ENCODE measurements around the gene BCL7C.

Gene BCL7C

DNA sequence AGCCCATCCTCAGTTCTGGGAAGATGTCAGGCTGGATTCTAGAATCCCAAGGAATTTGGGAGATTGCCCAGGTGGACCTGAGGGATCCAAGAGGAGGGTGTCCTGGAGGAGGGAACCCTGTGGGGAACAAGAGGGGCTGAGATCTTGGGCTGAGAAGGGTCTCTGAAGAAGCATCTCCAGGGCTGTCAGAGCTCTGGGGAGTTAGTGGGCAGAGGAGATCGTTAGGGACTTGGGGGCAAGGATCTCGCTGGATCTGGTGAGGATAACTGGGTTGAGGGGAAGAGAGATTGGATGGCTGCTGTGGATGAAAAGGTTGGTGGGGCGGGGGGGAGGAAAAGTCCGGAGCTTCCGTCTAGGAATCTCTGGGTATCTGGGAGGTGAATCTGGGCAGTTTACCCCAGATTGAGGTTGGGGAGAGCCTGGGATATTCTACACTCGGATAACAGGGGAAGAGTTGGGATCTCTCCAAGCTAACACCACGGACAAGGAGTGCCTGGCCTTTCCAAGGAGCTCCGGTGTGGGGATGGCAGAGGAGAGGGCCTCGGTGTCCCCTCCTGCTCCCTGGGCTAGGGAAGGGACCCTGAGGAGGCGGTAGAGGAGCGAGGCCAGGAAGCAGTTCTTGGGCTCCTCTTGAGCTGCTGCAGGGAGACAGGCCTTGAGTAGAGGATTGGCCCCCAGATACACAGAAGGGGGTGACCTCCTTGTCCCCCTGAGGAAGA lies 31.2 kb upstream of the BCL7C start:
- H3K9me3 ChIP-seq (ENCODE audit: control insufficient read depth, low read length): no peaks in the 10 kb centered on the region
- peaks cover 6% of the 10 kb centered on the region for H3K4me1 ChIP-seq
- peak overlapping the region; percentile 37 for H3K4me3 ChIP-seq (ENCODE audit: low read depth, low read length)
- H2AFZ ChIP-seq: no peak overlapping the region
- no peaks in the 10 kb centered on the region for H3K36me3 ChIP-seq (ENCODE audit: control insufficient read depth, insufficient read depth, low read length)
- TF ChIP-seq, protein P1, sequence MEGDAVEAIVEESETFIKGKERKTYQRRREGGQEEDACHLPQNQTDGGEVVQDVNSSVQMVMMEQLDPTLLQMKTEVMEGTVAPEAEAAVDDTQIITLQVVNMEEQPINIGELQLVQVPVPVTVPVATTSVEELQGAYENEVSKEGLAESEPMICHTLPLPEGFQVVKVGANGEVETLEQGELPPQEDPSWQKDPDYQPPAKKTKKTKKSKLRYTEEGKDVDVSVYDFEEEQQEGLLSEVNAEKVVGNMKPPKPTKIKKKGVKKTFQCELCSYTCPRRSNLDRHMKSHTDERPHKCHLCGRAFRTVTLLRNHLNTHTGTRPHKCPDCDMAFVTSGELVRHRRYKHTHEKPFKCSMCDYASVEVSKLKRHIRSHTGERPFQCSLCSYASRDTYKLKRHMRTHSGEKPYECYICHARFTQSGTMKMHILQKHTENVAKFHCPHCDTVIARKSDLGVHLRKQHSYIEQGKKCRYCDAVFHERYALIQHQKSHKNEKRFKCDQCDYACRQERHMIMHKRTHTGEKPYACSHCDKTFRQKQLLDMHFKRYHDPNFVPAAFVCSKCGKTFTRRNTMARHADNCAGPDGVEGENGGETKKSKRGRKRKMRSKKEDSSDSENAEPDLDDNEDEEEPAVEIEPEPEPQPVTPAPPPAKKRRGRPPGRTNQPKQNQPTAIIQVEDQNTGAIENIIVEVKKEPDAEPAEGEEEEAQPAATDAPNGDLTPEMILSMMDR (IDR thresholded peaks at IDR 0.05): no peak
- peak overlapping the region; percentile 65 for H3K4me2 ChIP-seq (ENCODE audit: low read length)
- peak overlapping the region; percentile 13 for H3K27ac ChIP-seq
- H3K9ac ChIP-seq: no peak overlapping the region
- H3K27me3 ChIP-seq (ENCODE audit: control insufficient read depth, insufficient read depth, low read length): no peaks in the 10 kb centered on the region
- H3K79me2 ChIP-seq: no peaks in the 10 kb centered on the region

DNA sequence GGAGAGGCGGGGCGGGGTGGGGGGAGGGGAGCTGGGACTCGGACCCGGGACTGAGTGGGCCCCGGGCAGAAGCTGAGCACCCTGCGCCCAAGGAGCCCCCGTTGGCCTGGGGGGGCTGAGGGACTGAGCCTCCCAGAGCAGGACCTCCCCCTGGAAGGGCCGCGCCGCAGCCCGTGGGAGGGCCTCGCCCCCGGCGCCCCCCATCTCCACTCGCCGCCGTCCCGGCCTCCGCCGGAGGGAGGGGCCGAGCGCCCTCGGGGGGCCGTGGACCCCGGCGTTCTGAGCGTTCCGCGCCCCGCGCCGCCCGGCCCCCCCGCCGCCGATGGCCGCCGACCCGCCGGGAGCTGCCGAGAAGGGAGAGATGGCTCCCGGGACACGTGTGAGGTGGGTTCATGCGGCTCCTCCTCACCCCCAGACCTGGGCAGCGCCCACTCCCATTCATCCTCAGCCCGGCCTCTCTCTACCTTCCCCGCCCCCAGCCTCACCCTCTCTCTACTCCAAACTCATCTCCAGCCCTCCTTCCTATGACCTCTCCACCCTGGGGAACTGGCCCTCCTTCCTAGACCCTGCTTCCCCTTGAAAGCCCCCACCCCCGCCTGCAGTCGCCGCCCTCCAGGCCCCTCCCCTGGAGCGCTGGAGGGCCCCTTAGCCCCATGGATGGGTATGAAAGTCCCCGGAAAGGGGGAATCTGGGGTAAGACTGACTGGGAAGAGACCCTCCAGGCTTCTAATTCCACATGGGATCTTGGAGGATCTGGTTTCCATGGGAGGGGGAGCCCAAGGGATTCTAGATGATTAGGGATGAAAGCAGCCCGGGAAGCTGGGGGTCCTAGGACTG lies 30.4 kb upstream of the BCL7C start:
- Histone ChIP-seq H3K9me3 (ENCODE audit: control insufficient read depth, low read length) (no peaks in the 10 kb centered on the region), H3K4me1 (peaks cover 6% of the 10 kb centered on the region), H3K9ac (no peak overlapping the region), H3K27me3 (ENCODE audit: control insufficient read depth, insufficient read depth, low read length) (no peaks in the 10 kb centered on the region), H3K79me2 (no peaks in the 10 kb centered on the region), H3K27ac (peak overlapping the region; percentile 13), H3K36me3 (ENCODE audit: control insufficient read depth, insufficient read depth, low read length) (no peaks in the 10 kb centered on the region), H2AFZ (peak overlapping the region; percentile 10), H3K4me3 (ENCODE audit: low read depth, low read length) (peak overlapping the region; percentile 78), H3K4me2 (ENCODE audit: low read length) (peak overlapping the region; percentile 65)
- TF ChIP-seq, protein P1 (IDR thresholded peaks at IDR 0.05): no peak

DNA sequence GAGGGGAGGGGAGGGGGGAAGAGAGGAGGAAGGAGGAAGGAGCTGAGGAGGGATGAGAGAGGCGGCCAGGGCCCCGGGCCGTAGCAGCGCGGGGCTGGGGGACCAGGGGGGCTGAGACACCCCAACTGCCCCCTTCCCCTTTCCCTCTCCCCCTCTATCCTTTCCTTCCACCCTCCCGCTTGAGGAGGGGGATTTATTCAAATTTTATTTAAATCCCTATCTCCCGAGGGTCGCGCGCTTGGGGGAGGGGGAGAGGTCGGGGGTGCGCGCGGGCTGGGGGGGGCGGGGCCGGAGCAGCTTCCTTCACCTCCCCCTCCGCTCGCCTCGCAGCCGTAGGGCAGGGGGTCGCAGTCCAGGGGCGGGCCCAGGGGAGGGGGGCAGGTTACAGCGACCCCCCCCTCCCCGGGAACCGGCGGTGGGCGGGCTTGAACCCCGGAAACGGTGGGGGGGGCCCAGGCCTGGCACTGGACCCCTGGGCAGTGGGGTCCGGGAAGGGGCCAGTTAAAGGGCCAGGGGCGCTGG lies 29.7 kb upstream of the BCL7C start, which contains the start of gene FBXL19:
Gene FBXL19, plus strand, starts transcription at position 19 of the 522 bp plus-strand sequence. CDS start 2,183 bp downstream, outside the sequence.
- H3K4me1 ChIP-seq: peaks cover 6% of the 10 kb centered on the region
- no peaks in the 10 kb centered on the region for H3K27me3 ChIP-seq (ENCODE audit: control insufficient read depth, insufficient read depth, low read length)
- H3K4me2 ChIP-seq (ENCODE audit: low read length): peak within 1 kb of the TSS; percentile 99
- H3K9me3 ChIP-seq (ENCODE audit: control insufficient read depth, low read length): no peaks in the 10 kb centered on the region
- peak within 1 kb of the TSS; percentile 96 for H3K27ac ChIP-seq
- peak within 1 kb of the TSS; percentile 93 for H2AFZ ChIP-seq
- TF ChIP-seq, protein P1 (IDR thresholded peaks at IDR 0.05): no peak
- H3K36me3 ChIP-seq (ENCODE audit: control insufficient read depth, insufficient read depth, low read length): no peaks in the 10 kb centered on the region
- H3K9ac ChIP-seq: no peak within 1 kb of the TSS
- H3K4me3 ChIP-seq (ENCODE audit: low read depth, low read length): peak within 1 kb of the TSS; percentile 87
- H3K79me2 ChIP-seq: no peaks in the 10 kb centered on the region

DNA sequence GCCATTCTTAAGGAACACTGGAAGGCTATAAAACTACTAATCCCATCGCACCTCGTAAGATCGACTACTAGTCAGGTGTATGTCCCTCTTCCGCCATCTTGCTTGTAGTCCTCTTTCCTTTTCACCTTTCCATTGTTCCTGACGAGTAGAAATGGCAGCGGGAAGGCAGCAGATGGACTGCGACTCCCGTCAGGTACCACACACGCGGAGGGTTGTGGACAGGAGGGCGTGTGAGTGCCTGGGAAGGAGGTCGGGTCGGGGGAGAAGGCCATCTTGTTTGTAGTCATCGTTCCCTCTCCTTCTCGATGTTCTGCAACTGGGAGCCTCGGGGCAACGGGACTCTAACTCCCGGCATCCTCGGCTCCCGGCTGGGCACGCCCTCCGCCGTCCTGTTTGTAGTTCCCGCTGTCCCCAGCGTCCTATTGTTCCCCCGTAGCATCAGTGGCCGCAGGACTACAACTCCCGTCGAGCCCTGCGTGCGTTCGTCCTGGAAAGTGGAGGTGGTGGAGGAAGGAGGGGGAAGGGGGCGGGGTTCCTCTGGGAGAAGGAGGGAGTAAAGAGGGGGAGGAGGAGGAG lies 29.2 kb upstream of the BCL7C start:
- no peak overlapping the region for H3K9ac ChIP-seq
- peak overlapping the region; percentile 96 for H3K27ac ChIP-seq
- H3K4me2 ChIP-seq (ENCODE audit: low read length): peak overlapping the region; percentile 65
- peak overlapping the region; percentile 78 for H3K4me3 ChIP-seq (ENCODE audit: low read depth, low read length)
- TF ChIP-seq, protein P1 (IDR thresholded peaks at IDR 0.05): no peak
- H3K9me3 ChIP-seq (ENCODE audit: control insufficient read depth, low read length): no peaks in the 10 kb centered on the region
- H3K79me2 ChIP-seq: no peaks in the 10 kb centered on the region
- H3K4me1 ChIP-seq: peaks cover 6% of the 10 kb centered on the region
- H3K36me3 ChIP-seq (ENCODE audit: control insufficient read depth, insufficient read depth, low read length): no peaks in the 10 kb centered on the region
- no peaks in the 10 kb centered on the region for H3K27me3 ChIP-seq (ENCODE audit: control insufficient read depth, insufficient read depth, low read length)
- H2AFZ ChIP-seq: peak overlapping the region; percentile 93

Measured in parathyroid adenoma (tissue), 2 donors.